Keratinocyte (primary cell): Measurements from ENCODE around the gene NSF. TPM values are rescaled to one million over a fixed set of nuclear protein-coding genes. Genes with fewer than 3 reads are reported as not detected.
A peak's percentile ranks its signal among the peaks of the same experiment; 100 is the strongest.
"Not testable (repeated sequence)": the region's sequence is repeated elsewhere in the genome, so short reads cannot be mapped to it uniquely, and the experiment has no call there.

Experiments
- DNase-seq: peaks from one replicate; pipeline ENCODE4 v3.0.0-alpha.2; 2011; ENCODE audit warnings: low read depth, missing footprints, low spot score
- FAIRE-seq: peaks from 2 replicates; lab custom pipeline; 2011; peaks lifted over from hg19 to GRCh38; lab: Jason Lieb, UNC
- H2AFZ ChIP-seq: 2 replicates; pipeline ENCODE4 v1.6.0; 2012; ENCODE audit warnings: low read length, control low read depth, inconsistent platforms; ENCODE audit not compliant: control insufficient read depth
- H3K27ac ChIP-seq: 2 replicates; pipeline ENCODE4 v1.5.1; 2011; ENCODE audit warnings: low read length; ENCODE audit not compliant: control insufficient read depth, insufficient read depth
- H3K27me3 ChIP-seq: 3 replicates; pipeline ENCODE4 v1.6.0; 2011; ENCODE audit warnings: low read length; ENCODE audit not compliant: control insufficient read depth, insufficient read depth; ENCODE audit errors: extremely low read depth
- H3K36me3 ChIP-seq, 2 experiments: 2 replicates in 1 of 2; 3 replicates in 1 of 2; pipeline ENCODE4 v1.5.1; 2011; ENCODE audit warnings: low read length in 2 of 2, mild to moderate bottlenecking in 1 of 2; ENCODE audit not compliant: control insufficient read depth in 2 of 2, insufficient read depth in 2 of 2; ENCODE audit errors: extremely low read depth in 1 of 2
- H3K4me1 ChIP-seq: 3 replicates; pipeline ENCODE4 v1.5.1; 2011; ENCODE audit warnings: low read length; ENCODE audit not compliant: control insufficient read depth, insufficient read depth; ENCODE audit errors: extremely low read depth
- H3K4me2 ChIP-seq: 3 replicates; pipeline ENCODE4 v1.6.0; 2011; ENCODE audit warnings: low read depth, low read length; ENCODE audit not compliant: control insufficient read depth, insufficient read depth; ENCODE audit errors: extremely low read depth
- H3K4me3 ChIP-seq, 3 experiments: fragments of 200-600 bp in 1 of 3; sonication (generic) in 1 of 3; 2 replicates in 2 of 3; 3 replicates in 1 of 3; pipeline ENCODE4 v1.5.1; 2011 to 2016; ENCODE audit warnings: low read length in 3 of 3, mild to moderate bottlenecking in 3 of 3, control low read depth in 2 of 3, inconsistent platforms in 1 of 3, low read depth in 1 of 3, mixed read lengths in 1 of 3, mixed run types in 1 of 3, moderate library complexity in 1 of 3; ENCODE audit not compliant: control insufficient read depth in 2 of 3, insufficient read depth in 2 of 3; ENCODE audit errors: extremely low read depth in 1 of 3
- H3K79me2 ChIP-seq: 2 replicates; pipeline ENCODE4 v1.6.0; 2012; ENCODE audit warnings: low read length; ENCODE audit not compliant: control insufficient read depth, insufficient read depth
- H3K9ac ChIP-seq: 3 replicates; pipeline ENCODE4 v1.6.0; 2011; ENCODE audit warnings: low read length; ENCODE audit not compliant: control insufficient read depth, insufficient read depth; ENCODE audit errors: extremely low read depth
- H3K9me1 ChIP-seq: 3 replicates; pipeline ENCODE4 v1.6.0; 2011; ENCODE audit warnings: low read length; ENCODE audit not compliant: control insufficient read depth, insufficient read depth; ENCODE audit errors: extremely low read depth
- H3K9me3 ChIP-seq: 2 replicates; pipeline ENCODE4 v1.5.1; 2012; ENCODE audit warnings: low read depth, low read length; ENCODE audit not compliant: control insufficient read depth
- H4K20me1 ChIP-seq: 3 replicates; pipeline ENCODE4 v1.6.0; 2011; ENCODE audit warnings: low read length; ENCODE audit not compliant: control insufficient read depth, insufficient read depth; ENCODE audit errors: extremely low read depth
- dilution Hi-C: fragments of 300-500 bp; cut with MboI; formaldehyde crosslinking; loops from one replicate; pipeline ENCODE4 v1.7.0; 2020; ENCODE audit warnings: low sequenced_read_pairs; ENCODE audit not compliant: extremely low pct_ligation_motif_present
- polyA plus RNA-seq, 5 experiments: library from polyadenylated mRNA; depleted of rRNA in 3 of 5; stranded (reverse) in 3 of 5; stranded (forward) in 1 of 5; unstranded in 1 of 5; fragments of >200 nt; gene quantifications; 1 replicate in 1 of 5; 2 replicates in 3 of 5; 3 replicates in 1 of 5; pipeline versions ENCODE4 v1.2.1 to v1.2.3, GENCODE V29; 2011 to 2012; ENCODE audit warnings: missing spikeins in 2 of 5, low read depth in 1 of 5, low replicate concordance in 1 of 5

NSF gene
- polyA plus RNA-seq, 1 donor (not counting 4 experiments of a cell fraction or from before 2014, with no cell fraction given), result 32.3 TPM

DNA sequence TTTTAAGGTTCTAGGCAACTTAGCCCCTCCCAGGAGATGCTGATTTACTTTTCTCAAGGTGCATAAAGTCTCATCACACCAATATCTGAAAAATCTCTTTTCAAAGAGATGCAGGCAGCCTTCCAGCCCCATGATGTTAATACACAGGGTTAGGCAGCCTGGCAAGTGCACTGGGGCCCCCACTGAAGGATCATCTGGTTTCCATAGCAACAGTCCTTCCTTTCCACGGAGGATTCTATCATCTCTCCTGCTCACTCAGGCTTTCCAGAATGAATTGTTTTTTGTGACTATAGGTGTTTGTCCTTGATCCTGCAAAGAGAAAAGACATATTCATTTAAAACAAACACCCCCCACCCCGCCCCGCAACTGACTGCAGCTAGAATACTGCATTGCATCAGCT, 5.0 kb upstream of the NSF start:
- dilution Hi-C loops, H3K4me3 ChIP-seq, DNase-seq, H3K9ac ChIP-seq, H2AFZ ChIP-seq, H3K27me3 ChIP-seq, H3K9me3 ChIP-seq, H3K36me3 ChIP-seq, H3K4me1 ChIP-seq, H3K79me2 ChIP-seq, H3K9me1 ChIP-seq, H3K27ac ChIP-seq, H4K20me1 ChIP-seq, H3K4me2 ChIP-seq: not testable (repeated sequence)
- peak; percentile 57 for FAIRE-seq

DNA sequence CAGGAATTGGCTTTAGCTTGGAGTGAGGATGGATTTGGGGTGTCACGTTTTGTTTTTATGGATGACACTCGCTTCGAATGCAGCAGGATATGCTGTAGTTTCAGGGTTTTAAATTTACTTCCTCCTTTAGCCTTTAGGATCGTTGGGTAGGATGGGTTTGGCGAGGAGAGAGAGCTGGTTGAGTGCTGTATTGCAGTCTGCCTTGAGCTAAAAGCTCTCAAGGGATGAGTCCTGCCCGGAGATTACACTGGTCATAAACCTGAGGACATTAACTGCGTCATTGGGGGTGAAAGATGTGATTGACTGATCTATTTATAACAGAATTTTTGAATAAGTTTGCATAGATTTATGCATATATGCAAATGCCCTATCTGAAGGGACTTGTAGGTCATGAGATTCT, 863 bp downstream of the NSF start:
- H3K27ac ChIP-seq, dilution Hi-C loops, H2AFZ ChIP-seq, H3K4me3 ChIP-seq, H3K4me2 ChIP-seq, H3K79me2 ChIP-seq, H3K9me1 ChIP-seq, H4K20me1 ChIP-seq, H3K9me3 ChIP-seq, H3K9ac ChIP-seq, H3K4me1 ChIP-seq, H3K27me3 ChIP-seq, DNase-seq, H3K36me3 ChIP-seq: not testable (repeated sequence)
- FAIRE-seq, result peak; percentile 96

DNA sequence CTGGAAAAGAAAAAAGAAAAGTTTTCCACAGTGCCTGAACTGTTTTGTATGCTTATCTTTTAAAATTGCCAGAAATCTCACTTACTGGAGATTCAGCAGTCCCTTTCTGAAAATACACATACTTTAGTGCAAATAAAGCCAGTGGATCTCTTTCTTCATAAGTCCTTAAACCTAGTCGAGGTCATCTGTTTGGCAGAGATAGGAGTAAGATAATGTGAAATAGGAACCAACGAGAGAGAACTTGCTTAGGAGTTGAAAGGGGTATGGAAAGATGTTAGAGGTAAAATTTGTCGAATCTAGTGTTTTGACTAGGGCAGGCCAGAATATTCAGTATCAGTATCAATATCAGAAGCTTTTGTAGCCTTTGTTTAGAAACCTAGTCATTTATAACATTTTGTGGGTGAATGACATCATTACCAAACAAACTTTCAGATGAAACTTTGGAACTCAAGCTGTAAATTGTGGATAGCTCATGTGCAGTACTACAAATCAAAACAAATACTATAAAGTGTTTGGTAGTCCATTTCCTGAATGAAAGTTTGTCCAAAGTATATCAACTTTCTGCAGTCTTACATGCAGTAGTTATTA, 8.0 kb downstream of the NSF start:
- H3K9me1 ChIP-seq, H2AFZ ChIP-seq, H4K20me1 ChIP-seq, H3K27me3 ChIP-seq, dilution Hi-C loops, H3K4me2 ChIP-seq, H3K9me3 ChIP-seq, H3K27ac ChIP-seq, DNase-seq, H3K79me2 ChIP-seq, H3K36me3 ChIP-seq, H3K4me3 ChIP-seq, H3K4me1 ChIP-seq, H3K9ac ChIP-seq: not testable (repeated sequence)
- FAIRE-seq, result peak; percentile 61

DNA sequence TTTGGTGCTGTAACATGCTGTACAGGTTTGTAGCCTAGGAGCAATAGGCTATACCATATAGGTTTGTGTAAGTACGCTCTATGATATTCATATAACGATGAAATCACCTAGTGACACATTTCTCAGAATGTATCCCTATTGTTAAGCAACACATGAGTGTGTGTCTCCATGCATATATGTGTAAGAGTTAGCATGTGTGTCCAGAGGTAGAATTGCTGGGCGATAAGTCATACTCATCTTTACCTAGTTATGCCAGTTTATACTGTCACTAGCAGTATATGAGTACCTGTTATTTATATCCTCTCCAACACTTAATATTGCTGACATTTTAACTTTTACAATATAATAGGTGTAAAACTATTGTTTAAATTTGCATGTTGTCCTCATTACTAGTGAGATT, 10.3 kb downstream of the NSF start:
- peak; percentile 84 for FAIRE-seq
- H3K79me2 ChIP-seq, H3K9ac ChIP-seq, H3K27ac ChIP-seq, H2AFZ ChIP-seq, H3K27me3 ChIP-seq, H3K4me3 ChIP-seq, H4K20me1 ChIP-seq, H3K4me1 ChIP-seq, H3K9me3 ChIP-seq, H3K36me3 ChIP-seq, DNase-seq, dilution Hi-C loops, H3K9me1 ChIP-seq, H3K4me2 ChIP-seq: not testable (repeated sequence)

DNA sequence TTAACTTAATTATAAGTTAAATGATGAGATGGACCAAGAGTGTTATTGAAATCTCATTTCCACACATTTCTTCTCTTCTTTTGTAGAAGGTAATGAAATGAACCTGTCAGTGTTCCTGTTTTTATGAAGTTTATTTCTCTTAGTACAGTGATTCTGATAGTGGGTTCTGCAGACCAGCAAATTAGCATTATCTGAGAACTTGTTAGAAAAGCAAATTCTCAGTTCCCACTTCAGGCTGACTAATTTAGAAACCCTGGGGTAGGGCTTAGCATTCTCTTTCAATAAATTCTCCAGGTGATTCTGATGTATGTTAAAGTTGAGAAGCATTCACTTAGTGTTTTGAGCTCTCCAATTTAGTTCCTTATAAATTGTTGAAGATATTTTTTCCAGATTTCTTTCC, 12.7 kb downstream of the NSF start:
- H3K27ac ChIP-seq, H3K4me3 ChIP-seq, H3K9ac ChIP-seq, H3K79me2 ChIP-seq, H3K27me3 ChIP-seq, H3K9me1 ChIP-seq, H2AFZ ChIP-seq, H4K20me1 ChIP-seq, H3K4me1 ChIP-seq, H3K4me2 ChIP-seq, dilution Hi-C loops, DNase-seq, H3K9me3 ChIP-seq, H3K36me3 ChIP-seq: not testable (repeated sequence)
- FAIRE-seq, result peak; percentile 41
